ENCODE results near the gene TOB2.
A peak's percentile ranks its signal among the peaks of the same experiment; 100 is the strongest.

Gene TOB2

DNA sequence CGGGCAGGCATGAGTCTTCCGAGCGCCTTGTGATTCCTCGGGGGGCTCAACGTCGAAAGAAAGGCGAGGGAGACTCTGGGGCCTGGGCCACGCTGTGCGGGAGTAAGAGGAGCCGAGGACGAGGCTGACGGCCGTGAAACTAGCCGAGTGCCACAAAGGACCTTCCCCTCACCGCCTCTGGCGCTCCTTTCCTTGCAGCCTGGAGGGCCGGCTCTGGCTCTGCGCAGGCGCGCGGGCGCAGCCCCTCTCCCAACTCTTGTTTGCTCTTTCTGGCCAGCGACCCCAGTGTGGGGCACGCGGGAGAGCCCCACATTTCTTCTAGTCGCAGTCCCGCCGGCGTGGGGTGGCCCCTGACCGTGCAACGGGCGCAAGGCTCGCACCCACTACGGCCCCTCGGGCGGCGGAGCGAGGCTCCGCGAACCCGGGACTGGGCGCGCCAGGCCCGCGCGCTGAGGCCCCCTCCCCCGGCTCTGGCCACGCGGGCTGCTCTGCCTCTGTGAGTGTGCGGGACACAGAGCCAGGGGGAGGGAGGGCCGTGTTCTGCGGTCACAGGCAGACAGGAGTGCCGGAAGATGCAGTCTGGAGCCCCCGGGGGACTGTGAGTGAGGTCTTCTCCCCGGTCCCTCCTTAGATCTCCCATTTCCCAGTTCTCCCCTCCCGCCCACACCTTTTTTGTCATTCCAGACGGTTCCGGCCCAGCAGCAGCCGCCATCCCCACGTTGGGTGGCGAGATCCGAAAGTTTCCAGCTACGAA, 1.0 kb upstream of the TOB2 start (continued):
- TF ChIP-seq ZNF280D (tag by site-specific recombination; IDR thresholded peaks at IDR 0.05) (no peak), SALL2 (tag by site-specific recombination; IDR thresholded peaks at IDR 0.05; ENCODE audit: borderline replicate concordance) (no peak), ZNF558 (tag by site-specific recombination; IDR thresholded peaks at IDR 0.05) (peak; percentile 66; the same call in 1 of the 2 replicates), KLF10 (tag by site-specific recombination; IDR thresholded peaks at IDR 0.05) (no peak), ZFP69B (tag by site-specific recombination; IDR thresholded peaks at IDR 0.05) (0 out of 2 replicates have a peak, but pooled peaks have one; percentile 49), ZNF174 (tag by site-specific recombination; IDR thresholded peaks at IDR 0.05) (no peak), SCRT1 (tag by site-specific recombination; IDR thresholded peaks at IDR 0.05; ENCODE audit: borderline replicate concordance) (no peak), ZNF707 (tag by site-specific recombination; IDR thresholded peaks at IDR 0.05) (peak; percentile 49; the same call in 1 of the 2 replicates), ZNF169 (tag by site-specific recombination; IDR thresholded peaks at IDR 0.05) (no peak), ZSCAN30 (tag by site-specific recombination; IDR thresholded peaks at IDR 0.05) (0 out of 2 replicates have a peak, but pooled peaks have one; percentile 72), ZBTB8A (tag by site-specific recombination; IDR thresholded peaks at IDR 0.05) (peak; percentile 74; the same call in 1 of the 2 replicates)
- TF ChIP-seq, protein P1, sequence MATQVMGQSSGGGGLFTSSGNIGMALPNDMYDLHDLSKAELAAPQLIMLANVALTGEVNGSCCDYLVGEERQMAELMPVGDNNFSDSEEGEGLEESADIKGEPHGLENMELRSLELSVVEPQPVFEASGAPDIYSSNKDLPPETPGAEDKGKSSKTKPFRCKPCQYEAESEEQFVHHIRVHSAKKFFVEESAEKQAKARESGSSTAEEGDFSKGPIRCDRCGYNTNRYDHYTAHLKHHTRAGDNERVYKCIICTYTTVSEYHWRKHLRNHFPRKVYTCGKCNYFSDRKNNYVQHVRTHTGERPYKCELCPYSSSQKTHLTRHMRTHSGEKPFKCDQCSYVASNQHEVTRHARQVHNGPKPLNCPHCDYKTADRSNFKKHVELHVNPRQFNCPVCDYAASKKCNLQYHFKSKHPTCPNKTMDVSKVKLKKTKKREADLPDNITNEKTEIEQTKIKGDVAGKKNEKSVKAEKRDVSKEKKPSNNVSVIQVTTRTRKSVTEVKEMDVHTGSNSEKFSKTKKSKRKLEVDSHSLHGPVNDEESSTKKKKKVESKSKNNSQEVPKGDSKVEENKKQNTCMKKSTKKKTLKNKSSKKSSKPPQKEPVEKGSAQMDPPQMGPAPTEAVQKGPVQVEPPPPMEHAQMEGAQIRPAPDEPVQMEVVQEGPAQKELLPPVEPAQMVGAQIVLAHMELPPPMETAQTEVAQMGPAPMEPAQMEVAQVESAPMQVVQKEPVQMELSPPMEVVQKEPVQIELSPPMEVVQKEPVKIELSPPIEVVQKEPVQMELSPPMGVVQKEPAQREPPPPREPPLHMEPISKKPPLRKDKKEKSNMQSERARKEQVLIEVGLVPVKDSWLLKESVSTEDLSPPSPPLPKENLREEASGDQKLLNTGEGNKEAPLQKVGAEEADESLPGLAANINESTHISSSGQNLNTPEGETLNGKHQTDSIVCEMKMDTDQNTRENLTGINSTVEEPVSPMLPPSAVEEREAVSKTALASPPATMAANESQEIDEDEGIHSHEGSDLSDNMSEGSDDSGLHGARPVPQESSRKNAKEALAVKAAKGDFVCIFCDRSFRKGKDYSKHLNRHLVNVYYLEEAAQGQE (tag by site-specific recombination; IDR thresholded peaks at IDR 0.05): peak; percentile 41; the same call in 1 of the 2 replicates

DNA sequence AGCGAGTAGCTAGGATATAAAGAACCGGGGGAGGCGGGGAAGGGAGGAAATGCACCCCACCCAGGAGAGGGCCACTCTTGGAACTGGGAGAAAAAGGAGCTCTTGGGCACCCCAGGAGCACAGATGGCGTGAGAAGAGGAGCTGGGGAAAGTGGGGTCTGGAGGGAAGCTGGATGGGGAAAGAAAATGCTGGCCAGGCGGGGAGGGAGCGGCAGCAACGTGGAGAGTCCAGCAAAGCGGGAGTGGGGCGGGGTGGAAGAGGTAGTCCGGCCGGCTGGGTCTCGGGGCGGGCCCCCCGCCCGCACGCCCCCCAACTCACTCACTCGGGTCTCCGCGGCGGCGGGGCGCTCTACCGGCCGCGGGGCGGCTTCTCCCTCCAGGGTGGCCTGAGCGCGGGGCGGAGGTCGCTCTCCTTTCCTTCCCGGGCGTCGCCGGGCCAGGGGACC, 522 bp downstream of the TOB2 start:
- H3K9me3 ChIP-seq (ENCODE audit: control insufficient read depth, insufficient read depth, low read depth, low read length): no peaks in the 10 kb centered on the region
- no peaks in the 10 kb centered on the region for H3K4me1 ChIP-seq (ENCODE audit: control insufficient read depth, insufficient read depth, low read length)
- H3K4me3 ChIP-seq (ENCODE audit: low read depth, low read length): peak overlapping the region; percentile 90
- ChIA-PET POLR2A (interaction anchor here (0.5 to 8.3 kb wide), 44 partner anchors 8 to 590 kb away, joined by 3 to 214 read pairs (median 5); partner anchors contain the start of genes ACO2, CSDC2, DESI1 and PHF5A), CTCF (interaction anchor here (0.6 to 5.3 kb wide), 7 partner anchors 9 to 80 kb away, joined by 3 to 33 read pairs (median 5); partner anchors contain the start of gene PHF5A)
- peak overlapping the region; percentile 100 for H3K27ac ChIP-seq (ENCODE audit: extremely low read depth, low read depth, low read length)
- peaks cover 8 to 35% of the 10 kb centered on the region in 2 experiments for H3K36me3 ChIP-seq (ENCODE audit: control insufficient read depth in 2 of 2, insufficient read depth in 1 of 2, low read length in 2 of 2)
- TF ChIP-seq AEBP2 (tag by site-specific recombination; IDR thresholded peaks at IDR 0.05; ENCODE audit: borderline replicate concordance) (no peak), ZNF2 (tag by site-specific recombination; IDR thresholded peaks at IDR 0.05) (no peak), ZBTB21 (tag by site-specific recombination; IDR thresholded peaks at IDR 0.05) (no peak), KLF8 (tag by site-specific recombination; IDR thresholded peaks at IDR 0.05) (peak; percentile 41), BCL6B (tag by site-specific recombination; IDR thresholded peaks at IDR 0.05) (no peak), HOXC10 (CRISPR knock-in tag; IDR thresholded peaks at IDR 0.05) (no peak), ZNF629 (tag by site-specific recombination; IDR thresholded peaks at IDR 0.05) (no peak), ZSCAN4 (tag by site-specific recombination; IDR thresholded peaks at IDR 0.05) (no peak)
- TF ChIP-seq, protein P2, sequence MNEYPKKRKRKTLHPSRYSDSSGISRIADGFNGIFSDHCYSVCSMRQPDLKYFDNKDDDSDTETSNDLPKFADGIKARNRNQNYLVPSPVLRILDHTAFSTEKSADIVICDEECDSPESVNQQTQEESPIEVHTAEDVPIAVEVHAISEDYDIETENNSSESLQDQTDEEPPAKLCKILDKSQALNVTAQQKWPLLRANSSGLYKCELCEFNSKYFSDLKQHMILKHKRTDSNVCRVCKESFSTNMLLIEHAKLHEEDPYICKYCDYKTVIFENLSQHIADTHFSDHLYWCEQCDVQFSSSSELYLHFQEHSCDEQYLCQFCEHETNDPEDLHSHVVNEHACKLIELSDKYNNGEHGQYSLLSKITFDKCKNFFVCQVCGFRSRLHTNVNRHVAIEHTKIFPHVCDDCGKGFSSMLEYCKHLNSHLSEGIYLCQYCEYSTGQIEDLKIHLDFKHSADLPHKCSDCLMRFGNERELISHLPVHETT (tag by site-specific recombination; IDR thresholded peaks at IDR 0.05): peak; percentile 25; the same call in 1 of the 2 replicates
- TF ChIP-seq, protein P3, sequence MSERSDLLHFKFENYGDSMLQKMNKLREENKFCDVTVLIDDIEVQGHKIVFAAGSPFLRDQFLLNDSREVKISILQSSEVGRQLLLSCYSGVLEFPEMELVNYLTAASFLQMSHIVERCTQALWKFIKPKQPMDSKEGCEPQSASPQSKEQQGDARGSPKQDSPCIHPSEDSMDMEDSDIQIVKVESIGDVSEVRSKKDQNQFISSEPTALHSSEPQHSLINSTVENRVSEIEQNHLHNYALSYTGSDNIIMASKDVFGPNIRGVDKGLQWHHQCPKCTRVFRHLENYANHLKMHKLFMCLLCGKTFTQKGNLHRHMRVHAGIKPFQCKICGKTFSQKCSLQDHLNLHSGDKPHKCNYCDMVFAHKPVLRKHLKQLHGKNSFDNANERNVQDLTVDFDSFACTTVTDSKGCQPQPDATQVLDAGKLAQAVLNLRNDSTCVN (tag by site-specific recombination; optimal IDR thresholded peaks at IDR 0.05): no peak
